Hepatocyte (in vitro differentiated cells): ENCODE data around the gene DNAI2.

Experiments
- CTCF ChIP-seq: fragments of 200-600 bp; sonication (generic); IDR thresholded peaks from 2 replicates; pipeline ENCODE4 v1.5.1; 2016; ENCODE audit warnings: antibody characterized with exemption, mild to moderate bottlenecking; ENCODE audit not compliant: poor library complexity
- EZH2 ChIP-seq: fragments of 200-600 bp; sonication (generic); IDR thresholded peaks from 2 replicates; pipeline ENCODE4 v1.6.1; 2016; ENCODE audit warnings: antibody characterized with exemption, mild to moderate bottlenecking, borderline replicate concordance

- TF ChIP-seq CTCF (no peak), EZH2 (no peak)
Measured at GRCh38 chr17:74335529-74336062, 61.6 kb downstream of the DNAI2 start.
